Natural killer cell (primary cell): Measurements from ENCODE around the gene SUPT16H. TPM values are rescaled to one million over a fixed set of nuclear protein-coding genes. Genes with fewer than 3 reads are reported as not detected.

Experiments
- ATAC-seq, 3 donors: fragments of 150-1000 bp in 2 of 3; fragments of 200-7000 bp in 1 of 3; cut with Tn5 transposase; 1 replicate in 1 of 3; 2 replicates in 2 of 3; pipeline ENCODE4 v1.10.0; 2021; ENCODE audit warnings: mild to moderate bottlenecking in 2 of 3, moderate library complexity in 2 of 3
- DNase-seq, 2 donors: peaks; one replicate each; pipeline versions ENCODE4 v3.0.0 to v3.0.0-alpha.2; 2013 to 2021; ENCODE audit warnings: mixed read lengths in 1 of 2
- H3K27ac ChIP-seq: one replicate; pipeline ENCODE4 v1.5.1; 2013; ENCODE audit warnings: mild to moderate bottlenecking, low read length
- H3K27me3 ChIP-seq: one replicate; pipeline ENCODE4 v1.6.1; 2013; ENCODE audit warnings: low read length; ENCODE audit not compliant: control insufficient read depth, insufficient read depth
- H3K36me3 ChIP-seq: one replicate; pipeline ENCODE4 v1.6.1; 2013; ENCODE audit warnings: low read length; ENCODE audit not compliant: control insufficient read depth, insufficient read depth
- H3K4me1 ChIP-seq: one replicate; pipeline ENCODE4 v1.6.1; 2013; ENCODE audit warnings: low read length; ENCODE audit not compliant: control insufficient read depth, insufficient read depth
- H3K4me3 ChIP-seq: one replicate; pipeline ENCODE4 v1.5.1; 2013; ENCODE audit warnings: low read length
- H3K9me3 ChIP-seq: one replicate; pipeline ENCODE4 v1.6.1; 2013; ENCODE audit warnings: low read length; ENCODE audit not compliant: control insufficient read depth, insufficient read depth
- H3K27ac Mint-ChIP-seq, 2 donors: one replicate each; pipeline ENCODE4 v1.8.0; 2022; ENCODE audit warnings: mild to moderate bottlenecking in 2 of 2, mixed read lengths in 2 of 2, moderate library complexity in 1 of 2
- H3K27me3 Mint-ChIP-seq, 2 donors: one replicate each; pipeline ENCODE4 v1.8.0; 2022; ENCODE audit warnings: low read depth in 2 of 2, mixed read lengths in 2 of 2
- H3K36me3 Mint-ChIP-seq: one replicate; pipeline ENCODE4 v1.8.0; 2022; ENCODE audit warnings: mixed read lengths
- H3K4me1 Mint-ChIP-seq, 2 donors: one replicate each; pipeline ENCODE4 v1.8.0; 2022; ENCODE audit warnings: mixed read lengths in 2 of 2
- H3K4me3 Mint-ChIP-seq: one replicate; pipeline ENCODE4 v1.8.0; 2022; ENCODE audit warnings: mild to moderate bottlenecking, moderate library complexity, mixed read lengths
- H3K9me3 Mint-ChIP-seq, 2 donors: one replicate each; pipeline ENCODE4 v1.8.0; 2022; ENCODE audit warnings: mixed read lengths in 2 of 2
- WGBS: methylation state at CpG from one replicate; pipeline ENCODE4 v1.1.7; 2013; ENCODE audit warnings: missing lambda C conversion rate; ENCODE audit not compliant: insufficient coverage; 5-methylcytosine and 5-hydroxymethylcytosine counted together
- intact Hi-C: fragments of 100-400 bp; cut with micrococcal nuclease; formaldehyde crosslinking; loops from one replicate; pipeline ENCODE4 v1.14.2; 2022
- total RNA-seq, 4 donors: library from RNA; stranded (reverse); fragments of 120-200 nt in 1 of 4; gene quantifications; one replicate each; pipeline versions ENCODE4 v1.2.3 to v1.2.4, GENCODE V29; 2013 to 2022
- TF ChIP-seq, protein P1 (sequence below): fragments of 200-600 bp; IDR thresholded peaks from one replicate; pipeline ENCODE4 v1.8.0; 2022; ENCODE audit warnings: antibody characterized with exemption

The SUPT16H gene
- total RNA-seq, 3 donors from 2014 or later (not counting 1 experiment from before 2014, with no cell fraction given), result 60.3 to 72.6 (median 65.1) TPM

DNA sequence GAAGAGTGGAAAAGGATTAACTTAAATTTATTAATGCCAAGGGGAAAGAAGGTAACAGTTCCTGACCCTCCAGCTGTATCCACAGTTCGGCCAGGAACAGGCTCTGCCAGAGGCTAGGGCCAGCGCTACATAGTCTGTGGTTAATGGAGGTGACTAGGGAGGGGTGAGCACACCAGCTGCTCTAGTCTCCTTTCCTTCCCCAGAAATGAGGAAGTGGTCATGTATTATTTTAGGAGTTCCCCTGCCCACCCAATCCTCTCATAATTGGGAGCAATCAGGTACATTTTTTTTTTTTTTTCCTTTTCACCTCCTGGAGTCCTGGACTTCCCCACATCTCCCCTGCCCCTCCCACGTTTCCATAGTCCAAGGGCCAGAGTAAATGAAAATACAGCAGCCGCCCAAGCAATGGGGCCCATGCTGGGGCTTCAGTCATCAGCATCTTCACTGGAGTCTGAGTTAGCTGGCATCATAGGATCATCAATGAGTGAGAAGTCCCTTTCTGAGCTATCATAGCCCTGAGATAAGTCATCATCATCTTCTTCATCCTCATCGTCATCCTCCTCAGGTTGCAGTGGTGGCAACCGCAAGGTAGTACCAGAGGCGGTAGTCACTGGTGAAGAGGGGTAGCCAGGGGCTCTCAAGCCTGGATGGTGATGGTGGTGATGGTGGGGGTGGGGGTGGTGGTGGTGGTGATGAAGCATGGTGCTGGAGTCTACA lies 1.5 kb upstream of the SUPT16H start:
- Mint-ChIP-seq H3K36me3 (no peaks in the 10 kb centered on the region), H3K4me3 (no peak overlapping the region), H3K27ac (peak overlapping the region; percentile 96 to 99), H3K27me3 (no peaks in the 10 kb centered on the region), H3K9me3 (no peaks in the 10 kb centered on the region), H3K4me1 (peaks cover 33% of the 10 kb centered on the region in 2 donors)
- TF ChIP-seq, protein P1, sequence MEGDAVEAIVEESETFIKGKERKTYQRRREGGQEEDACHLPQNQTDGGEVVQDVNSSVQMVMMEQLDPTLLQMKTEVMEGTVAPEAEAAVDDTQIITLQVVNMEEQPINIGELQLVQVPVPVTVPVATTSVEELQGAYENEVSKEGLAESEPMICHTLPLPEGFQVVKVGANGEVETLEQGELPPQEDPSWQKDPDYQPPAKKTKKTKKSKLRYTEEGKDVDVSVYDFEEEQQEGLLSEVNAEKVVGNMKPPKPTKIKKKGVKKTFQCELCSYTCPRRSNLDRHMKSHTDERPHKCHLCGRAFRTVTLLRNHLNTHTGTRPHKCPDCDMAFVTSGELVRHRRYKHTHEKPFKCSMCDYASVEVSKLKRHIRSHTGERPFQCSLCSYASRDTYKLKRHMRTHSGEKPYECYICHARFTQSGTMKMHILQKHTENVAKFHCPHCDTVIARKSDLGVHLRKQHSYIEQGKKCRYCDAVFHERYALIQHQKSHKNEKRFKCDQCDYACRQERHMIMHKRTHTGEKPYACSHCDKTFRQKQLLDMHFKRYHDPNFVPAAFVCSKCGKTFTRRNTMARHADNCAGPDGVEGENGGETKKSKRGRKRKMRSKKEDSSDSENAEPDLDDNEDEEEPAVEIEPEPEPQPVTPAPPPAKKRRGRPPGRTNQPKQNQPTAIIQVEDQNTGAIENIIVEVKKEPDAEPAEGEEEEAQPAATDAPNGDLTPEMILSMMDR, result no peak
- WGBS, result 74% methylated on average over 5 of the region's 7 CpGs
- Histone ChIP-seq H3K36me3 (peaks cover 22% of the 10 kb centered on the region), H3K9me3 (no peaks in the 10 kb centered on the region), H3K4me3 (no peak overlapping the region), H3K4me1 (peaks cover 17% of the 10 kb centered on the region), H3K27me3 (no peaks in the 10 kb centered on the region), H3K27ac (peak overlapping the region; percentile 93)
- ATAC-seq (no peak), DNase-seq (peak in 1 of 2 donors; percentile 25)
- intact Hi-C loops, result no loop called here

DNA sequence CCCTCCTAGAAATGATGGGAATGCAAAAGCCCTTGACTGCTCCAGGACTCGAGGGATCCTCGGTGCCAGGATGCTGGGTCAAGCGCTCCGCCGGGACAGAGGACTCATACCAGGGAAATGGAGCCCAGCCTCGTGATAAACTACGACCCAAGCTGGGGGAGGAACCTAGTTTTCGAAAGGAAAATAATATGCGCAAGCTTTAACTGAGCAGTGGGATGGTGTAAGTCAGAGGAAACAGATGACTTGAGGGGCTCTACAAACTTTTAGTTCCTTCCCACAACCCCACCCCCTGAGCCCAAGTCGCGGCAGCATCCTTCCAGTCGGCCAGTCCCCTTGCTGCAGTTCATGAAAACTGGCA lies 654 bp upstream of the SUPT16H start:
- Histone ChIP-seq H3K36me3 (peaks cover 13% of the 10 kb centered on the region), H3K4me3 (peak overlapping the region; percentile 96), H3K4me1 (peaks cover 17% of the 10 kb centered on the region), H3K27me3 (no peaks in the 10 kb centered on the region), H3K27ac (peak overlapping the region; percentile 93), H3K9me3 (no peaks in the 10 kb centered on the region)
- Mint-ChIP-seq H3K4me1 (peaks cover 33% of the 10 kb centered on the region in 2 donors), H3K27me3 (no peaks in the 10 kb centered on the region), H3K36me3 (no peaks in the 10 kb centered on the region), H3K27ac (peak overlapping the region; percentile 96 to 99), H3K9me3 (no peaks in the 10 kb centered on the region), H3K4me3 (peak overlapping the region; percentile 98)
- DNase-seq (no peak), ATAC-seq (peak; percentile 36 to 56 (median 38))
- intact Hi-C loops, result loop anchor here (1.0 to 5.0 kb wide), 5 partner anchors 53 to 152 kb away; partner anchors contain the start of genes CHD8, HNRNPC and TOX4
- TF ChIP-seq, protein P1, result no peak
- 0% methylated on average over 12 of the region's 12 CpGs for WGBS

DNA sequence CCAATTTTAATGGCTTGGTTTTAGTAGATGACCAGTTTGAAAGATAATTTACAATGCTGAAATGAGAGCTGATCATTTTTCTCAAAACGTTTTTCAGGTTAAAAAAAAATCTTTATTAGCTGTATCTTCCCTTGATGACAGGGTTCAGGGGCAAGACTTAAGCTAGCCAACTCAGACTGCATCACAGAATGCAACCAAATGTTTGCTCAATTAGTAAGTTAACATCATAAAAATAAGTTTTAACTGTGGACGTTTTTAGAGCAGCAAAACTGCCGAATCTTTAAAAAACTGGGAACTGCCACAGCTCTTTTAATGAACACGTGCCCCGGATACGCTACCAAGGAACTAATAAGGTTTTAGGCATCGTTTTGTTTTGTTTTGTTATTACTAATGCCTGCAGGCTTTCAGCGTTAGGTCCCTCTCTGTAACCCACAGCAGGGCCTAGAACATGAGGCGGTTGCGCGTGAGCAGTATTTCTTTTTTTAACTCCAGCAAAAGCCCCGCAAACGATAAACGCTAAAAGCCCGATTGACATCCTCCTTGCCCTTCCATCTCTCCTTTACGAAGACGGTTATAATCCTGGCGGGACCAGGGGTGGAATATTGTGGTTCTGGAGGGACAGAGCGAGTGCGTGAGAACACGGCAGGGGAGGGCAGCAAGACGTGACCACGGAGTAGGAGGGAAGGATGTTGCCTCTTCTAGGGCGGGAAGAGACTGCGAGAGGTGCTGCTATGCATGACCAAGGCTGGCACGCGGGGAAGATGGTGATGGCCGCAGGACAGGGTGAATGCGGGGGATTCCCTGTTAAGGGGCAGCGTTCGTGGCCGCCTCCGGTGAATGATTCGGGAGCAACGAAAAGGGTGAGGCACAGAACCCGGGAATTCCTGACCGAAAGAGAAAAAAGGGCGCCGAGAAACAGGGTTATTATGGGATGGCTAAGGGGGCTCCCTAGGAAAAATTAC lies 652 bp downstream of the SUPT16H start:
- H3K27me3 ChIP-seq, result no peaks in the 10 kb centered on the region
- under 1% methylated on average over 38 of the region's 39 CpGs for WGBS
- H3K27ac Mint-ChIP-seq, result peak overlapping the region; percentile 96 to 99

More for the DNA sequence above, 652 bp downstream of the SUPT16H start:
- Histone ChIP-seq H3K4me1 (peaks cover 17% of the 10 kb centered on the region), H3K36me3 (peaks cover 6% of the 10 kb centered on the region), H3K4me3 (peak overlapping the region; percentile 96), H3K9me3 (no peaks in the 10 kb centered on the region), H3K27ac (peak overlapping the region; percentile 93)
- ATAC-seq (peak; percentile 47 to 56 (median 54)), DNase-seq (peak; percentile 51 to 72)
- intact Hi-C loops, result loop anchor here (5.0 kb wide), 1 partner anchor 151 kb away; no protein-coding TSS in a partner anchor
- TF ChIP-seq, protein P1, result no peak
- no peaks in the 10 kb centered on the region for H3K36me3 Mint-ChIP-seq
- H3K27me3 Mint-ChIP-seq, result no peaks in the 10 kb centered on the region
- peak overlapping the region; percentile 98 for H3K4me3 Mint-ChIP-seq
- H3K4me1 Mint-ChIP-seq, result peaks cover 33 to 35% of the 10 kb centered on the region in 2 donors
- no peaks in the 10 kb centered on the region for H3K9me3 Mint-ChIP-seq
